Fibroblast of lung (primary cell): ENCODE data around the gene TAOK2. TPM values are rescaled to one million over a fixed set of nuclear protein-coding genes. Genes with fewer than 3 reads are reported as not detected.

Experiments used
- DNase-seq, 2 donors: peaks; one replicate each; pipeline versions ENCODE4 v3.0.0 to v3.0.0-alpha.2; 2010; ENCODE audit warnings: low read depth in 2 of 2
- H2AFZ ChIP-seq: 2 replicates; pipeline ENCODE4 v1.5.1; 2012; ENCODE audit warnings: low read length, control low read depth, inconsistent platforms
- H3K27ac ChIP-seq: 2 replicates; pipeline ENCODE4 v1.5.1; 2011; ENCODE audit warnings: low read length, control low read depth; ENCODE audit not compliant: insufficient read depth
- H3K27me3 ChIP-seq: 2 replicates; pipeline ENCODE4 v1.5.1; 2011; ENCODE audit warnings: mild to moderate bottlenecking, low read length; ENCODE audit not compliant: control insufficient read depth, insufficient read depth
- H3K36me3 ChIP-seq: 2 replicates; pipeline ENCODE4 v1.5.1; 2011; ENCODE audit warnings: low read length; ENCODE audit not compliant: control insufficient read depth, insufficient read depth
- H3K4me1 ChIP-seq: 2 replicates; pipeline ENCODE4 v1.5.1; 2011; ENCODE audit warnings: low read length; ENCODE audit not compliant: control insufficient read depth, insufficient read depth; ENCODE audit errors: extremely low read depth
- H3K4me2 ChIP-seq: 2 replicates; pipeline ENCODE4 v1.5.1; 2011; ENCODE audit warnings: low read length, control low read depth; ENCODE audit not compliant: insufficient read depth; ENCODE audit errors: extremely low read depth
- H3K4me3 ChIP-seq, 4 experiments: fragments of 200-600 bp in 1 of 4; sonication (generic) in 1 of 4; replicated peaks in 1 of 4; 2 replicates each; pipeline ENCODE4 v1.5.1; 2011 to 2016; ENCODE audit warnings: low read length in 4 of 4, low read depth in 3 of 4, mild to moderate bottlenecking in 3 of 4, control low read depth in 2 of 4, inconsistent platforms in 1 of 4, mixed read lengths in 1 of 4; ENCODE audit not compliant: insufficient read depth in 1 of 4; ENCODE audit errors: control extremely low read depth in 1 of 4
- H3K79me2 ChIP-seq: 2 replicates; pipeline ENCODE4 v1.5.1; 2012; ENCODE audit warnings: mild to moderate bottlenecking, low read length, inconsistent platforms; ENCODE audit not compliant: control insufficient read depth, insufficient read depth
- H3K9ac ChIP-seq: 2 replicates; pipeline ENCODE4 v1.5.1; 2011; ENCODE audit warnings: mild to moderate bottlenecking, low read length, control low read depth; ENCODE audit not compliant: insufficient read depth
- H3K9me3 ChIP-seq: 2 replicates; pipeline ENCODE4 v1.5.1; 2012; ENCODE audit warnings: low read depth, low read length; ENCODE audit not compliant: control insufficient read depth, insufficient read depth
- H4K20me1 ChIP-seq: 2 replicates; pipeline ENCODE4 v1.5.1; 2011; ENCODE audit warnings: low read length; ENCODE audit not compliant: control insufficient read depth, insufficient read depth; ENCODE audit errors: extremely low read depth
- CTCF ChIP-seq, 2 donors: IDR thresholded peaks in 1 of 2; conservative IDR thresholded peaks in 1 of 2; 1 replicate in 1 of 2; 2 replicates in 1 of 2; pipeline ENCODE4 v1.5.1; 2011 to 2012; ENCODE audit warnings: low read length in 2 of 2, control low read depth in 1 of 2, inconsistent platforms in 1 of 2, low read depth in 1 of 2, mild to moderate bottlenecking in 1 of 2
- EZH2 ChIP-seq: IDR thresholded peaks from 2 replicates; pipeline ENCODE4 v1.5.1; 2012; ENCODE audit warnings: low read length, control low read depth, mild to moderate bottlenecking; ENCODE audit errors: missing control alignments
- polyA plus RNA-seq, 2 donors: library from polyadenylated mRNA; depleted of rRNA in 1 of 2; stranded (reverse) in 1 of 2; unstranded in 1 of 2; fragments of >200 nt; gene quantifications; 2 replicates each; pipeline ENCODE4 v1.2.1, GENCODE V29; 2011 to 2012; ENCODE audit warnings: missing spikeins in 1 of 2
- total RNA-seq: library from RNA; depleted of rRNA; stranded (reverse); fragments of >200 nt; gene quantifications from 2 replicates; pipeline ENCODE4 v1.2.1, GENCODE V29; 2014

The TAOK2 gene
- total and polyA plus RNA-seq, 2 donors (not counting 1 experiment from before 2014, with no cell fraction given), result 12.3 to 41.3 TPM

GRCh38 chr16:30005341-30006094, 31.9 kb downstream of the TAOK2 start:
- Histone ChIP-seq H3K4me2 (no peak overlapping the region), H3K9me3 (no peaks in the 10 kb centered on the region), H3K36me3 (peaks cover 8% of the 10 kb centered on the region), H3K4me3 (no peak overlapping the region), H4K20me1 (no peaks in the 10 kb centered on the region), H3K4me1 (no peaks in the 10 kb centered on the region), H2AFZ (no peak overlapping the region), H3K79me2 (no peaks in the 10 kb centered on the region), H3K9ac (no peak overlapping the region), H3K27me3 (peaks cover 7% of the 10 kb centered on the region), H3K27ac (no peak overlapping the region)
- TF ChIP-seq EZH2 (no peak), CTCF (conservative IDR thresholded peaks at IDR 0.05 in 1 of 2, IDR thresholded peaks at IDR 0.05 in 1 of 2; ENCODE audit: low read depth in 1 of 2, low read length in 2 of 2) (peak; percentile 77 to 83)
- DNase-seq, result peak in 1 of 2 donors; percentile 45

- DNase-seq, result no peak
- no peaks in the 10 kb centered on the region for H3K79me2 ChIP-seq
- TF ChIP-seq EZH2 (no peak), CTCF (conservative IDR thresholded peaks at IDR 0.05 in 1 of 2, IDR thresholded peaks at IDR 0.05 in 1 of 2; ENCODE audit: low read depth in 1 of 2, low read length in 2 of 2) (no peak)
- H3K4me3 ChIP-seq, result no peak overlapping the region
- no peak overlapping the region for H3K9ac ChIP-seq
- H3K27ac ChIP-seq, result no peak overlapping the region
- H3K4me2 ChIP-seq, result no peak overlapping the region
- peaks cover 6% of the 10 kb centered on the region for H3K36me3 ChIP-seq
- no peaks in the 10 kb centered on the region for H4K20me1 ChIP-seq
- H3K9me3 ChIP-seq, result no peaks in the 10 kb centered on the region
- peaks cover 10% of the 10 kb centered on the region for H3K27me3 ChIP-seq
- H2AFZ ChIP-seq, result no peak overlapping the region
- no peaks in the 10 kb centered on the region for H3K4me1 ChIP-seq
These were observed 32.4 kb downstream of the TAOK2 start for GRCh38 chr16:30006095-30006473.

GRCh38 chr16:30006659-30007377, 33.1 kb downstream of the TAOK2 start:
- Histone ChIP-seq H3K4me3 (no peak overlapping the region), H3K4me1 (no peaks in the 10 kb centered on the region), H3K27me3 (peaks cover 15% of the 10 kb centered on the region), H3K9me3 (no peaks in the 10 kb centered on the region), H3K27ac (no peak overlapping the region), H3K36me3 (peaks cover 6% of the 10 kb centered on the region), H4K20me1 (no peaks in the 10 kb centered on the region), H3K9ac (no peak overlapping the region), H3K4me2 (no peak overlapping the region), H3K79me2 (no peaks in the 10 kb centered on the region), H2AFZ (no peak overlapping the region)
- TF ChIP-seq CTCF (conservative IDR thresholded peaks at IDR 0.05 in 1 of 2, IDR thresholded peaks at IDR 0.05 in 1 of 2; ENCODE audit: low read depth in 1 of 2, low read length in 2 of 2) (no peak), EZH2 (no peak)
- no peak for DNase-seq
